Epithelial cell of proximal tubule (primary cell): Measurements from ENCODE around the gene RBM19. TPM values are rescaled to one million over a fixed set of nuclear protein-coding genes. Genes with fewer than 3 reads are reported as not detected.

Source experiments
- DNase-seq: peaks from one replicate; pipeline ENCODE4 v3.0.0-alpha.2; 2011; ENCODE audit warnings: low read depth
- H3K4me3 ChIP-seq: 2 replicates; pipeline ENCODE4 v1.5.1; 2011; ENCODE audit warnings: low read depth, mild to moderate bottlenecking, low read length
- CTCF ChIP-seq: conservative IDR thresholded peaks from 2 replicates; pipeline ENCODE4 v1.5.1; 2012; ENCODE audit warnings: low read depth, mild to moderate bottlenecking, low read length
- total RNA-seq: library from RNA; depleted of rRNA; stranded (reverse); fragments of >200 nt; gene quantifications from 2 replicates; pipeline ENCODE4 v1.2.3, GENCODE V29; 2015

Gene RBM19
- total RNA-seq, 1 donor from 2014 or later, result 26.5 TPM

GRCh38 chr12:113786107-113786506, 180.0 kb downstream of the RBM19 start:
- H3K4me3 ChIP-seq, result no peak overlapping the region
- DNase-seq, result no peak
- no peak for TF ChIP-seq CTCF

- no peak overlapping the region for H3K4me3 ChIP-seq
- no peak for TF ChIP-seq CTCF
- no peak for DNase-seq
Observed at GRCh38 chr12:113783811-113784210, 182.3 kb downstream of the RBM19 start.

GRCh38 chr12:113782873-113783272, 183.3 kb downstream of the RBM19 start:
- TF ChIP-seq CTCF, result no peak
- DNase-seq, result no peak
- H3K4me3 ChIP-seq, result no peak overlapping the region

- DNase-seq, result no peak
- no peak overlapping the region for H3K4me3 ChIP-seq
- TF ChIP-seq CTCF, result no peak
Observed at GRCh38 chr12:113781415-113782198, 184.5 kb downstream of the RBM19 start.

- TF ChIP-seq CTCF, result no peak
- no peak for DNase-seq
- no peak overlapping the region for H3K4me3 ChIP-seq
Observed at GRCh38 chr12:113779774-113780173, 186.4 kb downstream of the RBM19 start.

GRCh38 chr12:113778432-113779132, 187.5 kb downstream of the RBM19 start:
- H3K4me3 ChIP-seq, result no peak overlapping the region
- no peak for DNase-seq
- no peak for TF ChIP-seq CTCF

GRCh38 chr12:113777751-113778150, 188.4 kb downstream of the RBM19 start:
- no peak for DNase-seq
- no peak for TF ChIP-seq CTCF
- H3K4me3 ChIP-seq, result no peak overlapping the region
